Thymus (tissue), 11 donors: ENCODE results near the gene ITGB2. TPM values are rescaled to one million over a fixed set of nuclear protein-coding genes. Genes with fewer than 3 reads are reported as not detected.

Experiments
- DNase-seq, 9 donors: peaks; one replicate each; pipeline ENCODE4 v3.0.0-alpha.2; 2013; ENCODE audit warnings: low spot score in 9 of 9, low read depth in 6 of 9, missing footprints in 1 of 9
- H3K27ac ChIP-seq, 2 donors: one replicate each; pipeline ENCODE4 v1.5.1; 2013; ENCODE audit warnings: control low read depth in 1 of 2, low read depth in 1 of 2, low read length in 1 of 2, mild to moderate bottlenecking in 1 of 2, moderate library complexity in 1 of 2
- H3K27me3 ChIP-seq, 2 donors: one replicate each; pipeline ENCODE4 v1.5.1; 2013; ENCODE audit warnings: low read length in 1 of 2; ENCODE audit not compliant: control insufficient read depth in 2 of 2, insufficient read depth in 1 of 2
- H3K36me3 ChIP-seq, 2 donors: one replicate each; pipeline ENCODE4 v1.5.1; 2013; ENCODE audit warnings: low read length in 1 of 2, mild to moderate bottlenecking in 1 of 2, moderate library complexity in 1 of 2; ENCODE audit not compliant: control insufficient read depth in 2 of 2, insufficient read depth in 2 of 2
- H3K4me1 ChIP-seq, 2 donors: one replicate each; pipeline ENCODE4 v1.5.1; 2013; ENCODE audit warnings: low read length in 2 of 2; ENCODE audit not compliant: control insufficient read depth in 2 of 2, insufficient read depth in 2 of 2
- H3K4me3 ChIP-seq, 2 donors: one replicate each; pipeline ENCODE4 v1.5.1; 2013; ENCODE audit warnings: low read length in 2 of 2, control low read depth in 1 of 2, mild to moderate bottlenecking in 1 of 2
- H3K9me3 ChIP-seq, 2 donors: one replicate each; pipeline ENCODE4 v1.5.1; 2013; ENCODE audit warnings: low read length in 1 of 2, mild to moderate bottlenecking in 1 of 2; ENCODE audit not compliant: control insufficient read depth in 2 of 2, insufficient read depth in 1 of 2
- WGBS: extraction: QIAGEN DNeasy Blood & Tissue Kit; methylation state at CpG from one replicate; pipeline ENCODE4 v1.1.7; 2013; 5-methylcytosine and 5-hydroxymethylcytosine counted together
- polyA plus RNA-seq: library from polyadenylated mRNA; stranded (reverse); fragments of 200-250 nt; gene quantifications from one replicate; pipeline ENCODE4 v1.2.3, GENCODE V29; 2013
- total RNA-seq: library from RNA; stranded (reverse); fragments of 120-200 nt; gene quantifications from one replicate; pipeline ENCODE4 v1.2.4, GENCODE V29; 2013
- donor health status: healthy.

The ITGB2 gene
- total and polyA plus RNA-seq, 2 donors = 104 to 134 TPM

- H3K36me3 ChIP-seq = peaks cover 90% of the 10 kb centered on the region in 2 donors
- H3K27ac ChIP-seq = no peak overlapping the region
- 93% methylated on average over 49 of the region's 49 CpGs for WGBS
- DNase-seq = no peak
- no peaks in the 10 kb centered on the region for H3K4me1 ChIP-seq
- no peaks in the 10 kb centered on the region for H3K27me3 ChIP-seq
- no peak overlapping the region for H3K4me3 ChIP-seq
- H3K9me3 ChIP-seq = peaks cover 0 to 2% of the 10 kb centered on the region in 2 donors
These were observed 21.6 kb downstream of the ITGB2 start for GRCh38 chr21:44898851-44899767.

GRCh38 chr21:44898011-44898488 is 22.6 kb downstream of the ITGB2 start:
- no peaks in the 10 kb centered on the region for H3K27me3 ChIP-seq
- no peak overlapping the region for H3K4me3 ChIP-seq
- no peak for DNase-seq
- peaks cover 2 to 3% of the 10 kb centered on the region in 2 donors for H3K9me3 ChIP-seq
- H3K4me1 ChIP-seq = no peaks in the 10 kb centered on the region
- H3K27ac ChIP-seq = no peak overlapping the region
- 97% methylated on average over 13 of the region's 13 CpGs for WGBS
- peaks cover 79 to 82% of the 10 kb centered on the region in 2 donors for H3K36me3 ChIP-seq

GRCh38 chr21:44897326-44898010 is 23.2 kb downstream of the ITGB2 start:
- no peak overlapping the region for H3K27ac ChIP-seq
- 96% methylated on average over 21 of the region's 21 CpGs for WGBS
- H3K27me3 ChIP-seq = no peaks in the 10 kb centered on the region
- H3K36me3 ChIP-seq = peaks cover 73 to 77% of the 10 kb centered on the region in 2 donors
- DNase-seq = no peak
- peaks cover 2 to 6% of the 10 kb centered on the region in 2 donors for H3K9me3 ChIP-seq
- H3K4me3 ChIP-seq = no peak overlapping the region
- H3K4me1 ChIP-seq = no peaks in the 10 kb centered on the region

GRCh38 chr21:44896561-44897286 is 24.0 kb downstream of the ITGB2 start:
- WGBS = 95% methylated on average over 25 of the region's 25 CpGs
- H3K27ac ChIP-seq = no peak overlapping the region
- H3K36me3 ChIP-seq = peaks cover 69 to 74% of the 10 kb centered on the region in 2 donors
- no peaks in the 10 kb centered on the region for H3K27me3 ChIP-seq
- no peak overlapping the region for H3K4me3 ChIP-seq
- no peak for DNase-seq
- H3K9me3 ChIP-seq = peaks cover 2 to 6% of the 10 kb centered on the region in 2 donors
- H3K4me1 ChIP-seq = no peaks in the 10 kb centered on the region

- H3K27ac ChIP-seq = no peak overlapping the region
- WGBS = 92% methylated on average over 11 of the region's 11 CpGs
- peaks cover 2 to 6% of the 10 kb centered on the region in 2 donors for H3K9me3 ChIP-seq
- no peak for DNase-seq
- H3K4me3 ChIP-seq = no peak overlapping the region
- H3K27me3 ChIP-seq = no peaks in the 10 kb centered on the region
- no peaks in the 10 kb centered on the region for H3K4me1 ChIP-seq
- H3K36me3 ChIP-seq = peaks cover 69 to 73% of the 10 kb centered on the region in 2 donors
These were observed 24.8 kb downstream of the ITGB2 start for GRCh38 chr21:44895859-44896258.

- DNase-seq = no peak
- Histone ChIP-seq H3K4me3 (no peak overlapping the region), H3K27ac (no peak overlapping the region), H3K36me3 (peaks cover 66 to 73% of the 10 kb centered on the region in 2 donors), H3K27me3 (no peaks in the 10 kb centered on the region), H3K4me1 (no peaks in the 10 kb centered on the region), H3K9me3 (peaks cover 2 to 6% of the 10 kb centered on the region in 2 donors)
- WGBS = 91% methylated on average over 19 of the region's 19 CpGs
These were observed 25.9 kb downstream of the ITGB2 start for GRCh38 chr21:44894687-44895302.

- no peaks in the 10 kb centered on the region for H3K27me3 ChIP-seq
- WGBS = 97% methylated on average over 15 of the region's 15 CpGs
These were observed 26.6 kb downstream of the ITGB2 start for GRCh38 chr21:44893948-44894656.

GRCh38 chr21:44893278-44893556 is 27.5 kb downstream of the ITGB2 start:
- WGBS = 97% methylated on average over 7 of the region's 7 CpGs
- Histone ChIP-seq H3K9me3 (peaks cover 2 to 6% of the 10 kb centered on the region in 2 donors), H3K4me3 (no peak overlapping the region), H3K36me3 (peaks cover 65 to 73% of the 10 kb centered on the region in 2 donors), H3K4me1 (no peaks in the 10 kb centered on the region), H3K27me3 (no peaks in the 10 kb centered on the region), H3K27ac (no peak overlapping the region)
- DNase-seq = no peak

More at GRCh38 chr21:44893948-44894656, 26.6 kb downstream of the ITGB2 start:
- H3K4me3 ChIP-seq = no peak overlapping the region
- H3K36me3 ChIP-seq = peaks cover 66 to 72% of the 10 kb centered on the region in 2 donors
- H3K27ac ChIP-seq = no peak overlapping the region
- no peaks in the 10 kb centered on the region for H3K4me1 ChIP-seq
- H3K9me3 ChIP-seq = peaks cover 2 to 6% of the 10 kb centered on the region in 2 donors
- no peak for DNase-seq
